ENCODE measurements around the gene KRTAP12-1.
"Not testable (repeated sequence)": the region's sequence is repeated elsewhere in the genome, so short reads cannot be mapped to it uniquely, and the experiment has no call there.

The KRTAP12-1 gene

DNA sequence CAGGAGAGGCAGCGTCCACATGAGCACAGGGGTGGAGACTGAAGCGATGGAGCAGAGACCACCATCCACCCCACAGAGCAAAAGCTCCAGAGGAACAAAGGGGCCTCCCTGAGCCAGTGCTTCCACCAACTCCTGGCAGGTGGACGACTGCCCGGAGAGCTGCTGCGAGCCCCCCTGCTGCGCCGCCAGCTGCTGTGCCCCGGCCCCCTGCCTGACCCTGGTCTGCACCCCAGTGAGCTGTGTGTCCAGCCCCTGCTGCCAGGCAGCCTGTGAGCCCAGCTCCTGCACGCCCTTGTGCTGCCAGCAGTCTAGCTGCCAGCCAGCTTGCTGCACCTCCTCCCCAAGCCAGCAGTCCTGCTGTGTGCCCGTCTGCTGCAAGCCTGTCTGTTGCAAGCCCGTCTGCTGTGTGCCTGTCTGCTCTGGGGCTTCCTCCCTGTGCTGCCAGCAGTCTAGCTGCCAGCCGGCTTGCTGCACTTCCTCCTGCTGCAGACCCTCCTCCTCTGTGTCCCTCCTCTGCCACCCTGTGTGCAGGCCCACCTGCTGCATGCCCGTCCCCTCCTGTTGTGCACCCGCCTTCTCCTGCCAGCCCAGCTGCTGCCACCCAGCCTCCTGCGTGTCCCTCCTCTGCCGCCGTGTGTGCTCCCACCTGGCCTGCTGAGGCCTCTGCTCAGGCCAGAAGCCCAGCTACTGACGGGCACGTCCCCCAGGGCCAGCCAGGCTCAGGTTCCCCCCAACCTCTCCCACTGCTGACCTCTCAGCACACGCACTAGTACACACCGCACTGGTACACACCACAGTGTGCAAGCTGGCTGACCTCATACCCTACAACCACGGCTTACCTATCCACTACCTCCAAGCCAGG is 20.4 kb upstream of the KRTAP12-1 start:
- Histone ChIP-seq H3K27me3 (ENCODE audit: control insufficient read depth, insufficient read depth, low read length) (peaks cover 25% of the 10 kb centered on the region), H3K4me3 (ENCODE audit: low read length) (no peak overlapping the region), H3K4me1 (ENCODE audit: control insufficient read depth, low read depth, low read length) (peaks cover 49% of the 10 kb centered on the region), H3K36me3 (ENCODE audit: control insufficient read depth, low read depth, low read length) (no peaks in the 10 kb centered on the region), H3K27ac (ENCODE audit: low read length) (no peak overlapping the region), H3K9me3 (ENCODE audit: control insufficient read depth, low read depth, low read length) (no peaks in the 10 kb centered on the region), H3K9ac (ENCODE audit: low read length) (no peak overlapping the region)

DNA sequence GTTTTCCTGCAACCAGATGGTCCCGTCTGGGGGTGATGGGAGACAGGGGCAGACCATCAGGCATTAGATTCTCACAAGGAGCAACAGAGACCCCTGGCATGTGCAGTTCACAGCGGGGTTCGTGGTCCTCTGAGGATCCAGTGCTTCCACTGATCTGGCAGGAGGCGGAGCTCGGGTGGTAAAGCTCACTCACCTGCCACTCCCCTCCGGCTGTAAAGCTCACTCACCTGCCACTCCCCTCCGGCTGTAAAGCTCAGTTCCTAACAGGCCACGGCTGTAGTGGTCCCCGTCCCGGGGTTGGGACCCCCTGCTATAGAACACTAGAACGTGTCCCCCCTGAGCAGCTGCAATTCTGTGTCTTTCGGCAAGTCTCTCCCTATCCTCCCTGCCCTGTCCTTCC is 19.6 kb upstream of the KRTAP12-1 start:
- Histone ChIP-seq H3K4me1 (ENCODE audit: control insufficient read depth, low read depth, low read length) (peaks cover 45% of the 10 kb centered on the region), H3K9me3 (ENCODE audit: control insufficient read depth, low read depth, low read length) (no peaks in the 10 kb centered on the region), H3K36me3 (ENCODE audit: control insufficient read depth, low read depth, low read length) (no peaks in the 10 kb centered on the region), H3K27me3 (ENCODE audit: control insufficient read depth, insufficient read depth, low read length) (peaks cover 17% of the 10 kb centered on the region), H3K9ac (ENCODE audit: low read length) (no peak overlapping the region), H3K27ac (ENCODE audit: low read length) (no peak overlapping the region), H3K4me3 (ENCODE audit: low read length) (no peak overlapping the region)

DNA sequence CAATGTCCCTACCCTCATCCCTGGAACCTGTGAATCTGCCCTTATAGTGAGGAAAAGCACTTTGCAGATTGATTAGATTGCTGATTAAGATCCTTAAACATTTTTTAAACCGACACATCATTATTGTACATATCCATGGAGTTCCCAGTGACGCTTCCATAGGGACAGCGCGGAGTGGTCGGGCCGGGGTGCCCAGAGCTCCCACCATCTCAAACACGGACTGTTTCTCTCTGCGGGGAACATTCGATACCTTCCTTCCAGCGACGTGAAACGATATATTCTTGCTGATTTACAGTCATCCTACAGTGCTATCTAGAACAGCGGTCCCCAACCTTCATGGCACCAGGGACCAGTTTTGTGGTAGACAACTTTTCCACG is 19.0 kb upstream of the KRTAP12-1 start:
- Histone ChIP-seq H3K4me1 (ENCODE audit: control insufficient read depth, low read depth, low read length) (peaks cover 41% of the 10 kb centered on the region), H3K27ac (ENCODE audit: low read length) (no peak overlapping the region), H3K36me3 (ENCODE audit: control insufficient read depth, low read depth, low read length) (no peaks in the 10 kb centered on the region), H3K4me3 (ENCODE audit: low read length) (no peak overlapping the region), H3K9me3 (ENCODE audit: control insufficient read depth, low read depth, low read length) (no peaks in the 10 kb centered on the region), H3K27me3 (ENCODE audit: control insufficient read depth, insufficient read depth, low read length) (peaks cover 12% of the 10 kb centered on the region), H3K9ac (ENCODE audit: low read length) (no peak overlapping the region)

DNA sequence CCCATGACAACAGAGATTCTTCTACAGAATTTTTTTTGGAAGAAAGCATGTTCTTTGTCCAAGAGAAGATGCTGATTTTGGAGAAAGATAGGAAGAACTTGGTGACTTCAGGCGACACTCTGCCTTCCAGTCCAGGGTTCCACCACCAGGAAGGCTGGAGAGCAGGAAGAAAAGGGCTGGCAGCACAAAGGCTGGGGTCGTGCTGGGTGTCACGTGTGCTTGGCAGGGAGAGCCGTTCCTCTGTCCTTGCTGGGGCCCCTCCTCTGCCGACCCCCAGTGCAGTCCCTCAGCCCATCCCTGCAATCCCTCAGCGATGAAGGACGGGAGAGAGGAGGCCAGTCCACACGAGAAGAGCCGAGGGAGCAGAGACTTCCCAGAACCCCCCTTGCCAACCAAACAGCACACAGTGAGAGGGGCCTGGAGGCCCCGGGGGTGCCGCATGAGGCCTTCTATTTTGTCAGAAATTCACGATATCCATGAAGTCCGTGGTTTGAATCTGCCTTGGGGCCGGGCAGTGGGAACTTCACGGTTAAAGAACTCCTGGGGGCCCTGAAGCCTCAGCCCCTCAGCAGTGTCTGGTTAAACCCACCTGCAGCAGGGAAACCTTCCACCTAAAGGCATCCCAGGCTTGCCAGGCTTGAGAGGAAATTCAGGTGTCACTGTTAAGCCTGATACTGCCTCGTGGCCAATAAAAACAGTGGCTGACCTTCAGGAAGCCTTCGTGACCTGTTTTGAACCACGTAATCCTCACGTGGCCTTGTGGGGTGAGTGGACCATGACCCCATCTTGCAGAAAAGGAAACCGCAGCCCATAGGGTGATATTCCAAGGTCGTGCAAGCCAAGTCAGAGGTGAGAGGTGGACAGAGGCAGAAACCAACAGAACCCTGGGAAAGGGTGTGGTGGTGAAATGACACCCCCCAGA is 18.4 kb upstream of the KRTAP12-1 start:
- H3K27ac ChIP-seq (ENCODE audit: low read length): no peak overlapping the region
- H3K9ac ChIP-seq (ENCODE audit: low read length): no peak overlapping the region
- no peak overlapping the region for H3K4me3 ChIP-seq (ENCODE audit: low read length)
- H3K36me3 ChIP-seq (ENCODE audit: control insufficient read depth, low read depth, low read length): no peaks in the 10 kb centered on the region
- peaks cover 41% of the 10 kb centered on the region for H3K4me1 ChIP-seq (ENCODE audit: control insufficient read depth, low read depth, low read length)
- H3K27me3 ChIP-seq (ENCODE audit: control insufficient read depth, insufficient read depth, low read length): peaks cover 9% of the 10 kb centered on the region
- H3K9me3 ChIP-seq (ENCODE audit: control insufficient read depth, low read depth, low read length): no peaks in the 10 kb centered on the region

DNA sequence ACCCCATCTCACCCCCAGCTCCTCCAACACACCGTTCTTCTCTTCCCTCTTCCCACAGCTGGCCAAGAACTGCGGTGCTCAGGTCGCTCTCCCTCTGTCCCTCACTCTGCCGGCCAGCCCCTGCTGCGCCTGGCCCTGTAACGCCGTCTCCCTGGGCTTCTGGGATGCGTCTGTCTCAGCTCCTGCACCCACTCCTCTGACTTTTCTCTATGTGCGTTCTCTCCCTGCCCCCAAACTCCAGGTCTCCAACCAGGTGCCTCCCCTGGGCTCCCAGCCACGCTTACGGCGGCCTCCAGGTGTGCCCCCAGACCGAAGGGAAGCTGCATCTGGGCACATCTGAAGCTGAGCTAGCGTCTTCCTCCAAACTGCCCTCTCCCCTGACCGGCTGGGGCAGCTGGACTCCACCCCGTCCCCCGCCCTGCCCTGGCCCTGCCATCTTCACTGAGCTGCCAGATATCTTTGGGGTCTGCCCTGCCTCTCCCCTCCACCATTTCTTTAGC is 17.6 kb upstream of the KRTAP12-1 start:
- H3K27me3 ChIP-seq (ENCODE audit: control insufficient read depth, insufficient read depth, low read length): peaks cover 4% of the 10 kb centered on the region

DNA sequence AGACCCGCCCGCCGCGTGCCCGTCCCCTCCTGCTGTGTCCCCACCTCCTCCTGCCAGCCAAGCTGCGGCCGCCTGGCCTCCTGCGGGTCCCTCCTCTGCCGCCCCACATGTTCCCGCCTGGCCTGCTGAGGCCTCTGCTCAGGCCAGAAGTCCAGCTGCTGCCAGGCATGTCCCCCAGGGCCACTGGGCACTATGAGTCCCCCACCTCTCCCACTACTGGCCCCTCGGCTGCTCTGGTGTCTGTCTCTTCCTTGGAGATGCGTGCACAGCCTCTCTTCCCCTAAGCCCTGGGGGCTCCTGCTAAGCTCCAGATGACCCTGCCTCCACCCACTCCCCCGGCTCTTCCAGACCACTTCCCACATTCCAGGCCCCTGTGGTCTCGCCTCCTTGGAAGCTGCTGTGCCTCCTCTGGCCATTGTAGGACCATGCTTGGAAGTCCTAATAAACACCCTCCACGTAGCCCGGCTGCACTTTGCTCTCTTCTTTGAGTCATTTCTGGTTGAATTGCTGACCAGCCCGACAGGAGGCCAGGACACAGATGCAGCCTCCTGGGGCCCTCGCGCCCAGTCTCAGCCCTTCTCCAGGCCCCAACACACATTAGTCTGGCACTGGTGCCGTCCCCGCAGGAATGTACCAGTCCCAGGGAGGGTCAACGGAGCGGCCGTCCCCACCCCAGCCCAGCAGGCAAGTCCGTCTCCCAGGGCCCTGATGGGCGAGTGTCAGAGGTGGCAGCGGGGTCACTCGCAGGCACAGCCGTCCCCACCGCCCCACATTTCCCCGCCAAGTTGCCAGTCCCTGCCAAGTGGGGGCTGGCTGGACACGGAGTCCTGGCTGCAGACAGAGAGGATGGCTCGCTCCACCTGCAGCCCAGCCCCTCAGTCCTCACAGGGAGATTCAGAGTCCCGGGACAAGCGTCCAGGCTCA is 16.1 kb upstream of the KRTAP12-1 start:
- Histone ChIP-seq H3K27me3 (ENCODE audit: control insufficient read depth, insufficient read depth, low read length) (no peaks in the 10 kb centered on the region), H3K4me1 (ENCODE audit: control insufficient read depth, low read depth, low read length) (peaks cover 25% of the 10 kb centered on the region), H3K27ac (ENCODE audit: low read length) (no peak overlapping the region), H3K9me3 (ENCODE audit: control insufficient read depth, low read depth, low read length) (peaks cover 5% of the 10 kb centered on the region), H3K36me3 (ENCODE audit: control insufficient read depth, low read depth, low read length) (no peaks in the 10 kb centered on the region), H3K9ac (ENCODE audit: low read length) (no peak overlapping the region), H3K4me3 (ENCODE audit: low read length) (no peak overlapping the region)

More for the DNA sequence above, 17.6 kb upstream of the KRTAP12-1 start:
- no peak overlapping the region for H3K27ac ChIP-seq (ENCODE audit: low read length)
- no peak overlapping the region for H3K9ac ChIP-seq (ENCODE audit: low read length)
- no peaks in the 10 kb centered on the region for H3K9me3 ChIP-seq (ENCODE audit: control insufficient read depth, low read depth, low read length)
- H3K4me3 ChIP-seq (ENCODE audit: low read length): no peak overlapping the region
- H3K36me3 ChIP-seq (ENCODE audit: control insufficient read depth, low read depth, low read length): no peaks in the 10 kb centered on the region
- H3K4me1 ChIP-seq (ENCODE audit: control insufficient read depth, low read depth, low read length): peaks cover 39% of the 10 kb centered on the region

DNA sequence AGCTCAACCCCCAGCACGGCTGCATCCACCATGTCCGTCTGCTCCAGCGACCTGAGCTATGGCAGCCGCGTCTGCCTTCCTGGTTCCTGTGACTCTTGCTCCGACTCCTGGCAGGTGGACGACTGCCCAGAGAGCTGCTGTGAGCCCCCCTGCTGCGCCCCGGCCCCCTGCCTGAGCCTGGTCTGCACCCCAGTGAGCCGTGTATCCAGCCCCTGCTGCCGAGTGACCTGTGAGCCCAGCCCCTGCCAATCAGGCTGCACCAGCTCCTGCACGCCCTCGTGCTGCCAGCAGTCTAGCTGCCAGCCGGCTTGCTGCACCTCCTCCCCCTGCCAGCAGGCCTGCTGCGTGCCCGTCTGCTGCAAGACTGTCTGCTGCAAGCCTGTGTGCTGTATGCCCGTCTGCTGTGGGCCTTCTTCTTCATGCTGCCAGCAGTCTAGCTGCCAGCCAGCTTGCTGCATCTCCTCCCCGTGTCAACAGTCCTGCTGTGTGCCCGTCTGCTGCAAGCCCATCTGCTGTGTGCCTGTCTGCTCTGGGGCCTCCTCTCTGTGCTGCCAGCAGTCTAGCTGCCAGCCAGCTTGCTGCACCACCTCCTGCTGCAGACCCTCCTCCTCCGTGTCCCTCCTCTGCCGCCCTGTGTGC is 15.3 kb upstream of the KRTAP12-1 start, which contains the start of gene KRTAP10-12:
Gene KRTAP10-12 (plus strand): TSS at position 1 of the 639 bp plus-strand sequence. CDS start 30 bp downstream, at position 31.
- H3K36me3 ChIP-seq (ENCODE audit: control insufficient read depth, low read depth, low read length); H3K9ac ChIP-seq (ENCODE audit: low read length); H3K4me3 ChIP-seq (ENCODE audit: low read length); H3K27ac ChIP-seq (ENCODE audit: low read length); H3K27me3 ChIP-seq (ENCODE audit: control insufficient read depth, insufficient read depth, low read length): not testable (repeated sequence)
- Histone ChIP-seq H3K4me1 (ENCODE audit: control insufficient read depth, low read depth, low read length) (peaks cover 23% of the 10 kb centered on the region), H3K9me3 (ENCODE audit: control insufficient read depth, low read depth, low read length) (peaks cover 12% of the 10 kb centered on the region)

DNA sequence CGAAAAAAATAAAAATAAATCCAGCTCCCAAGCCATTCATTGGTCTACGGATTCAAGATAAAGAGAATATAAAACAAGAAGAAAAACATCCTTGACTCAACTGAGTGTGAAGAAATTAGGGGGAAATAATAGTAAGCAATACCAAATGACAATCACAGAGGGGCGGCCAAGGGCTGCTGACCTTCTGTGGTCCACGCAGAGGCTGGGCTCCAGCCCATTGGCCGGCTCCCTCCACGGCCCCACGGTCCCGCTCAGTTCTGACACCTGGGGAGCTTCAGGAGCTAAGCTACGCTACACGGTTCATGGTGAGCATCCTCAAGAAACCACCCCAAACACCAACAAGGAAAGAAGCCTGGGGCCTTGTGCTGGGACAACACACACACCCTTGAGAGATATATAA is 14.6 kb upstream of the KRTAP12-1 start:
- Histone ChIP-seq H3K27me3 (ENCODE audit: control insufficient read depth, insufficient read depth, low read length) (no peaks in the 10 kb centered on the region), H3K27ac (ENCODE audit: low read length) (no peak overlapping the region)

DNA sequence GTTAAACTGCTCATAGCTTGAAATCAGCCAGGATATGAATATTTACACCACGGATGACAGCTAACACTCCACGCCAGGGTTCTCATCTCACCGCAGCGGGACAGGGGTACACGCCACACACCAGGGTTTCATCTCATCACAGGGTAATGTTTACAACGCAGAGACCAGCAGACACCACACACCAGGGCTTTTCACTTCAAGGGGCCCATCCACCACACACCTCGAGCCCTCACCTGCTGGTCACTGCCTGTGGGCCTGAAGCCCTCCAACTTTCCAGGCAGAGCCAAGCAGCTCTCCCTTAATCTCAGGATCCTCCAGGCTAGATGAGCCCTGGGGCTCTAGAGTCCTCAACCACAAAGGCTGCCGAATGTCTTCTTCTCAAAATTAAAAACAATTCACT is 13.7 kb upstream of the KRTAP12-1 start:
- no peaks in the 10 kb centered on the region for H3K27me3 ChIP-seq (ENCODE audit: control insufficient read depth, insufficient read depth, low read length)

More for the DNA sequence above, 14.6 kb upstream of the KRTAP12-1 start:
- Histone ChIP-seq H3K9ac (ENCODE audit: low read length) (no peak overlapping the region), H3K36me3 (ENCODE audit: control insufficient read depth, low read depth, low read length) (no peaks in the 10 kb centered on the region), H3K4me1 (ENCODE audit: control insufficient read depth, low read depth, low read length) (peaks cover 19% of the 10 kb centered on the region), H3K4me3 (ENCODE audit: low read length) (no peak overlapping the region), H3K9me3 (ENCODE audit: control insufficient read depth, low read depth, low read length) (peaks cover 12% of the 10 kb centered on the region)

DNA sequence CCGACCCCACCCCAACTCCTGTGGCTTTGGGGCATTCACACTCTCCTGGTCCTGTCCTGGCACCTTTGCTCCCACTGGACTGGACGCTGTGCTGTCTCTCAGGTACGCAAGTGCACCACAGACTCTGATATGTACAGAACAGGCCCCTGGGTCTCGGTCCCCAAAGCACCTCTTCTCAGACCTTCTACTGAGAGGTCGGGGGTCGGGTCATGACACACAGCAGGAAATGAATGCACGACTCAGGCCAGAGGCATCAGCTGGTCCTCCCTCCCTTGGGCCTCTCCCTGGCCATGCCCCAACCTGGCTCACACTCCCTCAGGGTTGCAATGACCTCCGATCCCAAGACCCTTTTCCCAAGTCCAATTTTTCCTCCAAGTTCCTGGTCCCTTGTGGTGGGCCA is 13.2 kb upstream of the KRTAP12-1 start:
- H3K9me3 ChIP-seq (ENCODE audit: control insufficient read depth, low read depth, low read length): peaks cover 12% of the 10 kb centered on the region
- no peak overlapping the region for H3K9ac ChIP-seq (ENCODE audit: low read length)
- no peak overlapping the region for H3K4me3 ChIP-seq (ENCODE audit: low read length)
- no peaks in the 10 kb centered on the region for H3K36me3 ChIP-seq (ENCODE audit: control insufficient read depth, low read depth, low read length)
- peaks cover 15% of the 10 kb centered on the region for H3K4me1 ChIP-seq (ENCODE audit: control insufficient read depth, low read depth, low read length)
- H3K27ac ChIP-seq (ENCODE audit: low read length): no peak overlapping the region
- H3K27me3 ChIP-seq (ENCODE audit: control insufficient read depth, insufficient read depth, low read length): no peaks in the 10 kb centered on the region

More for the DNA sequence above, 13.7 kb upstream of the KRTAP12-1 start:
- peaks cover 17% of the 10 kb centered on the region for H3K4me1 ChIP-seq (ENCODE audit: control insufficient read depth, low read depth, low read length)
- H3K27ac ChIP-seq (ENCODE audit: low read length): no peak overlapping the region
- peaks cover 12% of the 10 kb centered on the region for H3K9me3 ChIP-seq (ENCODE audit: control insufficient read depth, low read depth, low read length)
- H3K9ac ChIP-seq (ENCODE audit: low read length): no peak overlapping the region
- no peaks in the 10 kb centered on the region for H3K36me3 ChIP-seq (ENCODE audit: control insufficient read depth, low read depth, low read length)
- no peak overlapping the region for H3K4me3 ChIP-seq (ENCODE audit: low read length)

All from iPS-18a (cell line).